ENCODE measurements around the gene UBE2I.

The UBE2I gene

GRCh38 chr16:1334739-1335138 lies 25.3 kb downstream of the UBE2I start:
- DNase-seq = no peak
- TF ChIP-seq CTCF (IDR thresholded peaks at IDR 0.05; ENCODE audit: low read depth, low read length, missing control alignments) = no peak
- Histone ChIP-seq H3K27me3 (replicated peaks) (peaks cover 49% of the 10 kb centered on the region), H3K4me3 (ENCODE audit: low read depth, low read length) (no peak overlapping the region), H3K36me3 (replicated peaks) (no peaks in the 10 kb centered on the region), H3K27ac (no peak overlapping the region)
- in situ Hi-C loops (cut with HindIII; ENCODE audit: low pct_ligation_motif_present, low sequenced_read_pairs) = no loop called here

GRCh38 chr16:1335211-1335971 lies 26.0 kb downstream of the UBE2I start:
- Histone ChIP-seq H3K27me3 (replicated peaks) (peaks cover 49% of the 10 kb centered on the region), H3K27ac (no peak overlapping the region), H3K36me3 (replicated peaks) (no peaks in the 10 kb centered on the region), H3K4me3 (ENCODE audit: low read depth, low read length) (no peak overlapping the region)
- no peak for DNase-seq
- in situ Hi-C loops (cut with HindIII; ENCODE audit: low pct_ligation_motif_present, low sequenced_read_pairs) = no loop called here
- no peak for TF ChIP-seq CTCF (IDR thresholded peaks at IDR 0.05; ENCODE audit: low read depth, low read length, missing control alignments)

GRCh38 chr16:1335996-1336395 lies 26.6 kb downstream of the UBE2I start:
- no peak overlapping the region for H3K27ac ChIP-seq
- no peak overlapping the region for H3K4me3 ChIP-seq (ENCODE audit: low read depth, low read length)
- no peak for DNase-seq
- in situ Hi-C loops (cut with HindIII; ENCODE audit: low pct_ligation_motif_present, low sequenced_read_pairs) = no loop called here
- TF ChIP-seq CTCF (IDR thresholded peaks at IDR 0.05; ENCODE audit: low read depth, low read length, missing control alignments) = peak; percentile 10
- H3K36me3 ChIP-seq (replicated peaks) = no peaks in the 10 kb centered on the region
- H3K27me3 ChIP-seq (replicated peaks) = peaks cover 49% of the 10 kb centered on the region

- no peak for DNase-seq
- in situ Hi-C loops (cut with HindIII; ENCODE audit: low pct_ligation_motif_present, low sequenced_read_pairs) = no loop called here
- Histone ChIP-seq H3K4me3 (ENCODE audit: low read depth, low read length) (no peak overlapping the region), H3K27ac (no peak overlapping the region), H3K27me3 (replicated peaks) (peaks cover 45% of the 10 kb centered on the region), H3K36me3 (replicated peaks) (no peaks in the 10 kb centered on the region)
- no peak for TF ChIP-seq CTCF (IDR thresholded peaks at IDR 0.05; ENCODE audit: low read depth, low read length, missing control alignments)
Measured at GRCh38 chr16:1336619-1337018, 27.2 kb downstream of the UBE2I start.

- no peak for DNase-seq
- Histone ChIP-seq H3K4me3 (ENCODE audit: low read depth, low read length) (no peak overlapping the region), H3K27ac (no peak overlapping the region), H3K36me3 (replicated peaks) (no peaks in the 10 kb centered on the region), H3K27me3 (replicated peaks) (peaks cover 39% of the 10 kb centered on the region)
- in situ Hi-C loops (cut with HindIII; ENCODE audit: low pct_ligation_motif_present, low sequenced_read_pairs) = no loop called here
- TF ChIP-seq CTCF (IDR thresholded peaks at IDR 0.05; ENCODE audit: low read depth, low read length, missing control alignments) = no peak
Measured at GRCh38 chr16:1337486-1337885, 28.1 kb downstream of the UBE2I start.
